Measurements from ENCODE around the gene CHST6.
"Not testable (repeated sequence)": the region's sequence is repeated elsewhere in the genome, so short reads cannot be mapped to it uniquely, and the experiment has no call there.

GRCh38 chr16:75516189-75516966, 21.1 kb upstream of the CHST6 start:
- not testable (repeated sequence) for TF ChIP-seq CTCF (conservative IDR thresholded peaks at IDR 0.05); EZH2 (IDR thresholded peaks at IDR 0.05; ENCODE audit: low read depth)

Measured in PC-9 (cell line).